HFF-Myc (cell line): ENCODE measurements around the gene GOLGA5.
A peak's percentile ranks its signal among the peaks of the same experiment; 100 is the strongest.
"Not testable (repeated sequence)": the region's sequence is repeated elsewhere in the genome, so short reads cannot be mapped to it uniquely, and the experiment has no call there.

Experiments
- DNase-seq: peaks from one replicate; pipeline ENCODE4 v3.0.0-alpha.2; 2011; ENCODE audit warnings: low read depth; ENCODE audit errors: extremely low read depth
- H3K4me3 ChIP-seq: replicated peaks from 2 replicates; pipeline ENCODE4 v1.5.1; 2011; ENCODE audit warnings: low read depth, mild to moderate bottlenecking, control low read depth, low read length
- CTCF ChIP-seq: IDR thresholded peaks from 2 replicates; pipeline ENCODE4 v1.5.1; 2012; ENCODE audit warnings: mild to moderate bottlenecking, low read depth, low read length, control low read depth; ENCODE audit errors: missing control alignments

GOLGA5 gene

GRCh38 chr14:92754966-92755365 is 39.1 kb upstream of the GOLGA5 start:
- DNase-seq, result no peak
- TF ChIP-seq CTCF, result no peak
- no peak overlapping the region for H3K4me3 ChIP-seq

- DNase-seq, result no peak
- no peak for TF ChIP-seq CTCF
Measured at GRCh38 chr14:92755495-92755894, 38.6 kb upstream of the GOLGA5 start.

GRCh38 chr14:92756446-92756845 is 37.7 kb upstream of the GOLGA5 start:
- no peak for TF ChIP-seq CTCF
- no peak overlapping the region for H3K4me3 ChIP-seq
- no peak for DNase-seq

More at GRCh38 chr14:92755495-92755894, 38.6 kb upstream of the GOLGA5 start:
- no peak overlapping the region for H3K4me3 ChIP-seq

GRCh38 chr14:92759300-92759678 is 34.8 kb upstream of the GOLGA5 start:
- H3K4me3 ChIP-seq, result no peak overlapping the region
- TF ChIP-seq CTCF, result no peak
- peak; percentile 45 for DNase-seq

- no peak for DNase-seq
- H3K4me3 ChIP-seq, result no peak overlapping the region
- no peak for TF ChIP-seq CTCF
Measured at GRCh38 chr14:92759679-92760523, 34.2 kb upstream of the GOLGA5 start.

- no peak for TF ChIP-seq CTCF
- no peak overlapping the region for H3K4me3 ChIP-seq
- DNase-seq, result no peak
Measured at GRCh38 chr14:92760524-92760805, 33.6 kb upstream of the GOLGA5 start.

- DNase-seq, H3K4me3 ChIP-seq: not testable (repeated sequence)
Measured at GRCh38 chr14:92763666-92764631, 30.2 kb upstream of the GOLGA5 start.

- DNase-seq, H3K4me3 ChIP-seq: not testable (repeated sequence)
Measured at GRCh38 chr14:92768236-92768635, 25.9 kb upstream of the GOLGA5 start.
